ENCODE data around the gene PPARG. TPM values are rescaled to one million over a fixed set of nuclear protein-coding genes. Genes with fewer than 3 reads are reported as not detected.

PPARG gene
- total and polyA plus RNA-seq, 2 of the 8 experiments (the other 6 are each of a cell fraction or from before 2014, with no cell fraction given), result 0.06 TPM; not detected in 1

GRCh38 chr3:12303993-12304392 lies 15.1 kb downstream of the PPARG start:
- Histone ChIP-seq H3K18ac (ENCODE audit: extremely low read depth, low read length) (no peak overlapping the region), H2BK15ac (ENCODE audit: low read length) (no peak overlapping the region), H3K9ac (replicated peaks in 1 of 4; ENCODE audit: extremely low read depth in 1 of 4, low read depth in 3 of 4, low read length in 3 of 4) (no peak overlapping the region), H3K56ac (replicated peaks; ENCODE audit: insufficient read length, low read depth, low read length) (no peak overlapping the region), H2BK20ac (ENCODE audit: low read length) (no peak overlapping the region), H2BK120ac (replicated peaks; ENCODE audit: low read depth, low read length) (no peak overlapping the region), H3K4ac (replicated peaks; ENCODE audit: insufficient read length, low read depth, low read length) (no peak overlapping the region), H3K79me2 (ENCODE audit: control insufficient read depth in 1 of 2, insufficient read depth in 2 of 2, low read length in 2 of 2) (no peaks in the 10 kb centered on the region), H3K27me3 (replicated peaks in 1 of 4; ENCODE audit: control insufficient read depth in 3 of 4, extremely low read depth in 1 of 4, insufficient read depth in 3 of 4, low read length in 3 of 4) (no peaks in the 10 kb centered on the region), H2BK5ac (ENCODE audit: low read depth, low read length) (no peak overlapping the region), H4K5ac (ENCODE audit: insufficient read length, low read depth, low read length) (no peak overlapping the region), H3K23ac (ENCODE audit: insufficient read length) (no peak overlapping the region), H3K4me2 (ENCODE audit: insufficient read depth in 1 of 2, low read depth in 2 of 2, low read length in 2 of 2) (no peak overlapping the region), H4K91ac (replicated peaks; ENCODE audit: insufficient read length, low read length) (no peak overlapping the region), H3K79me1 (ENCODE audit: low read depth, low read length) (no peaks in the 10 kb centered on the region), H4K20me1 (replicated peaks in 1 of 2; ENCODE audit: control insufficient read depth in 1 of 2, insufficient read depth in 2 of 2, low read length in 2 of 2) (peaks cover 0 to 1% of the 10 kb centered on the region in 2 experiments), H2BK12ac (ENCODE audit: low read depth, low read length) (no peak overlapping the region), H3K9me3 (ENCODE audit: insufficient read depth in 2 of 2, low read depth in 1 of 2, low read length in 1 of 2) (no peaks in the 10 kb centered on the region), H3K14ac (ENCODE audit: insufficient read length) (no peak overlapping the region), H3K23me2 (ENCODE audit: low read depth, low read length) (no peaks in the 10 kb centered on the region), H3K36me3 (ENCODE audit: control insufficient read depth in 2 of 4, insufficient read depth in 4 of 4, low read length in 3 of 4) (no peaks in the 10 kb centered on the region), H4K8ac (ENCODE audit: extremely low read depth, insufficient read depth, low read length) (no peak overlapping the region), H2AFZ (ENCODE audit: low read length) (no peak overlapping the region), H2AK5ac (ENCODE audit: low read depth, low read length) (no peak overlapping the region), H3K4me1 (replicated peaks in 1 of 4; ENCODE audit: control insufficient read depth in 3 of 4, insufficient read depth in 4 of 4, low read length in 3 of 4) (no peaks in the 10 kb centered on the region), H3K27ac (ENCODE audit: low read depth, low read length) (no peak overlapping the region), H3K4me3 (ENCODE audit: extremely low read depth in 1 of 4, insufficient read depth in 2 of 4, low read depth in 3 of 4, low read length in 4 of 4) (no peak overlapping the region)
- TF ChIP-seq EGR1 (IDR thresholded peaks at IDR 0.05; ENCODE audit: borderline replicate concordance, low read depth, low read length) (no peak), BCL11A (IDR thresholded peaks at IDR 0.05; ENCODE audit: low read depth in 2 of 2, low read length in 2 of 2) (no peak), BACH1 (IDR thresholded peaks at IDR 0.05; ENCODE audit: low read length) (no peak), TAF7 (optimal IDR thresholded peaks at IDR 0.05; ENCODE audit: borderline replicate concordance, low read depth, low read length) (no peak), SP2 (IDR thresholded peaks at IDR 0.05; ENCODE audit: low read length) (no peak)
- POLR2A ChIA-PET (ENCODE audit: partially characterized antibody), result no interaction called here
- CTCF ChIA-PET (ENCODE audit: partially characterized antibody), result interaction anchor here (0.6 kb wide), 1 partner anchor 38 kb away, joined by 3 read pairs; no protein-coding TSS in a partner anchor
- 90% methylated on average over 6 of the region's 6 CpGs; no CpG with 5 or more reads in 1 of the 2 experiments for WGBS, 2 experiments (ENCODE audit: extremely low coverage in 1 of 2, insufficient coverage in 1 of 2, insufficient read length in 1 of 2, insufficient replicate concordance in 2 of 2, low coverage in 1 of 2, low lambda C conversion rate in 2 of 2, missing lambda C conversion rate in 1 of 2)
- FAIRE-seq (no peak), DNase-seq (ENCODE audit: low read depth in 1 of 2, low spot score in 2 of 2) (no peak)
